GM19035 (cell line): ENCODE data around the gene GTPBP3.
"Not testable (repeated sequence)": the region's sequence is repeated elsewhere in the genome, so short reads cannot be mapped to it uniquely, and the experiment has no call there.

Experiments
- ATAC-seq: cut with Tn5 transposase; IDR thresholded peaks from one replicate; pipeline ENCODE4 v1.9.1; 2021; ENCODE audit not compliant: unreplicated experiment

The GTPBP3 gene, protein sequence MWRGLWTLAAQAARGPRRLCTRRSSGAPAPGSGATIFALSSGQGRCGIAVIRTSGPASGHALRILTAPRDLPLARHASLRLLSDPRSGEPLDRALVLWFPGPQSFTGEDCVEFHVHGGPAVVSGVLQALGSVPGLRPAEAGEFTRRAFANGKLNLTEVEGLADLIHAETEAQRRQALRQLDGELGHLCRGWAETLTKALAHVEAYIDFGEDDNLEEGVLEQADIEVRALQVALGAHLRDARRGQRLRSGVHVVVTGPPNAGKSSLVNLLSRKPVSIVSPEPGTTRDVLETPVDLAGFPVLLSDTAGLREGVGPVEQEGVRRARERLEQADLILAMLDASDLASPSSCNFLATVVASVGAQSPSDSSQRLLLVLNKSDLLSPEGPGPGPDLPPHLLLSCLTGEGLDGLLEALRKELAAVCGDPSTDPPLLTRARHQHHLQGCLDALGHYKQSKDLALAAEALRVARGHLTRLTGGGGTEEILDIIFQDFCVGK

GRCh38 chr19:17336872-17337674 lies at the start of gene GTPBP3:
GTPBP3 (plus strand) TSS chr19:17337553; CDS start chr19:17337612, 59 bp downstream.
- peak; percentile 78 for ATAC-seq

GRCh38 chr19:17289489-17289888 lies 47.9 kb upstream of the GTPBP3 start:
- ATAC-seq = no peak

DNA sequence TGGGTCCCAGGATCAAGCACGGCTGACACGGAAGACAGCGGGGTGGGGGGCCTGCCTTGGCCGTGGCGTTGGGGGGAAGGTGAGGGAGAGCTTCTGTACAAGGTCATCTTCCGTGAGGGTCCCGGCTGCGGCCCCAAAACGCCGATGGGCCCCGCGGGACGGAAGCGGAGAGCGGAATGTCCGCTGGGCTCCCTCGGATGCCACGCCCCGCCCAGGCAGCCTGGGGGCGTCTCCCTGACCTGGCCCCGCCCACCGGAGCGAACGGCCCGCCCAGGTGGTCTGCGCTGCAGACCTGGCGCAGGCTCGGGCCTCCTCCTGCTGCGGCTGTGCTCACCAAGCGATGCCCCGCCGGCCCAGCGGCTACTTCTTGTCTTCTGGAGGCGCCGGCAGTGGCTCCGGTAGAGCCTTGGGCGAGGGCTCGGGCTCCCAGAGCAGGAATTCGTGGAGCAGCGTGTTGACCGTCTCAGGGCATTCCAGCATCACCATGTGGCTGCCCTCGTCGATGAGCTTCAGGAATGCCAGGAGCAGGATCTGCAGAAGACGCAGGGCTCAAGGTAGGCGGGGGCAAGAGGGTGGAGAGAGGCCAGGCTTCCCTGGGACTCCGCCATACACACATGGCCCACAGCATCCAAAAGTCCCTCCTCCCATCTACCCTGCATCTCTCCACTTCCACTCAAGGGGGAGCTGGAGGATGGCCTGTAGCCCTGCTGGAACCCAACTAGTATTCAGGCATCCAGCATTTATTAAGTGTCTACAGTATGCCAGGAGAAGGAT lies 44.9 kb upstream of the GTPBP3 start:
- ATAC-seq = peak; percentile 83

GRCh38 chr19:17293605-17294004 lies 43.7 kb upstream of the GTPBP3 start:
- no peak for ATAC-seq

DNA sequence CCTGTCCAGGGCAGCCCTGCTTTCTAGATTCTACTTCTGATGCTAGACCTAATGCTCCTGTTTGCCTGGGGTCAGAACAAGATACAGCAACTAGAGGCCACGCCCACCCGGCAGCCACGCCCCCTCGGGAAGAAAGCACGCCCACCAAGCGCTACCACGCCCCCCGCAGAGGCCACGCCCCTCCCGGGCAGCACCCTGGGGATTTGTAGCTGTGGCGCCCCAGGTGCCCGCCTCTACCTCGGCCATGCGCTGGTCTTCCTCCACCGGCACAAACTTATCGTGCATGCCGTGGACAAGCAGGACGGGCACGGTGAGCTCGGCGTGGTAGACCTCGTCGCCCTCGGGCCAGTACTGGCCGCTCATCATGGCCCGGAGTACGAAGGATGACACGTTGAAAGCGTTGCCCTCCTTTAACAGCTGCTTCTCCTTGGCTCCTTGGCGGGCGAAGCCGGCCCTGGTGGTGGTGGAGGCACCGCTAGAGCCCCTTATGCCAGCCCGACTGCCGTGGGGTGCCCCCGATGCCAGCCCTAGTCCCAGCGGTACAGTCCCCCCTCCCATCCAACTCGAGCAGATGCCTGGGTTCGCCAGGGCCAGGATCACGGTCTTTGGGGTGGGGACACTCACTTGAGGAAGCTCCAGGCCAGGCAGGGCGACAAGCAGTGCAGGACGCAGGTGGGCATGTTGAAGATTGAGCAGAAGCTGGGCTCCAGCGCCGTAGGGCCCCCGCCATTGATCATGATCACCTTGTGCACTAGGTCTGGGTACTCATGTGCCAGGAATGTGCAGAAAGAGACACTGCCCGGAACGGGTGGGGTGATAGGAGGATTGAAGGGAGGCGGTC lies 43.1 kb upstream of the GTPBP3 start:
- no peak for ATAC-seq

DNA sequence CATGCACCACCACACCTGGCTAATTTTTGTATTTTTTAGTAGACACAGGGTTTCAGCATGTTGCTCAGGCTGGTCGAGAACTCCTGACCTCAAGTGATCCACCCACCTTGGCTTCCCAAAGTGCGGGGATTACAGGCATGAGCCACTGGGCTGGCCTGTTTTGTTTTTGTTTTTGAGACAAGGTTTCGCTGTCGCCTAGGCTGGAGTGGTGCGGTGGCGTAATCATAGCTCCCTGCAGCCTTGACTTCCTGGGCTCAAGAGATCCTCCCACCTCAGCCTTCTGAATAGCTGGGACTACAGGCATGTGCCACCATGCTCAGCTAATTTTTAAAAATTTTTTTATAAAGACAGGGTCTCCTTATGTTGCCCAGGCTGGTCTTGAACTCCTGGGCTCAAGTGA lies 41.8 kb upstream of the GTPBP3 start:
- not testable (repeated sequence) for ATAC-seq

- ATAC-seq = no peak
Observed at GRCh38 chr19:17296273-17296672, 41.1 kb upstream of the GTPBP3 start.

DNA sequence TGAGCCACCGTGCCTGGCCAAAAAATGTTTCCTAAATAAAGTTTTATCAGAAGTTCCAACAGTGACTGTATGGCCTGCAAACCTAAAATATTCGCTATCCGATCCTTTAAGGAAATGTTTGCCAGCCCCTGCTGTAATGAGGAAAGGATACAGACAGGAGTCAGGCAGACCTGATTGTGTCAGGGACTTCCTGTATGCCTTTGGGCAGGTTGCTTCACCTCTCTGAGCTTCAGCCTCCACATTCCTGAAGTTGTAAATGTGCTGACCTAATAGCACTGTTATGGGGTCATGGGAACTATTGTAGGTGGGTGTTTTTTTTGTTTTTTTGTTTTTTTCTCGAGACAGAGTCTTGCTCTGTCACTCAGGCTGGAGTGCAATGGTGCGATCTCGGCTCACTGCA lies 40.4 kb upstream of the GTPBP3 start:
- ATAC-seq = no peak

DNA sequence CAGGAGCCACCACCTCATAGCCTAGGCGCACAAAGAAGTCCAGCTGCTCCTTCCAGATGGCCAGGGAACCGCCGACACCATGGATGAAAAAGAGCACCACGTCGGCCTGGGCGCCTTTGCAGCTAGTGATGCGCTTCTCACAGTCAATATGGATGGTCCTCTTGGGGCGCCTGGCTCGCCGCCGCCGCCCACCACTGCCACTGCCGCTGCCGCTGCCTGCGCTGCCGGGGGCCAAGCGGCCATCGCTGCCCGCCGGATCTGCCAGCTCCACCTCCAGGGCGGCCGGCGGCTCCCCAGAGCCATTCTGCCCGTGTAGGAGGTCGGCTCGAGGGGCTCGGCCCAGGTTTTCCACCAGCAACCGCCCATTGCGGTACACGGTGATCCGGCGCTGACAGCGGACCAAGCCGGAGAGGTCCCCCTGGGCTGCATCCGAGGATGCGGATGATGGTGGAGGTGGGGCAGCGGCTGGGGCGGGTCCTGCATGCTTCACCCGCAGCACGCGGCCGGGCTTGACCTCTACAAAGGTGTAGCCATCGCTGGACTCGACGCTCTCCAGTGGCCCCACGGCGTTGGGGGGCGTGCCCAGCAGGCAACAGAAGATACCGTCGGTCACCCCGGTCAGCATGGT lies 36.2 kb upstream of the GTPBP3 start:
- no peak for ATAC-seq

DNA sequence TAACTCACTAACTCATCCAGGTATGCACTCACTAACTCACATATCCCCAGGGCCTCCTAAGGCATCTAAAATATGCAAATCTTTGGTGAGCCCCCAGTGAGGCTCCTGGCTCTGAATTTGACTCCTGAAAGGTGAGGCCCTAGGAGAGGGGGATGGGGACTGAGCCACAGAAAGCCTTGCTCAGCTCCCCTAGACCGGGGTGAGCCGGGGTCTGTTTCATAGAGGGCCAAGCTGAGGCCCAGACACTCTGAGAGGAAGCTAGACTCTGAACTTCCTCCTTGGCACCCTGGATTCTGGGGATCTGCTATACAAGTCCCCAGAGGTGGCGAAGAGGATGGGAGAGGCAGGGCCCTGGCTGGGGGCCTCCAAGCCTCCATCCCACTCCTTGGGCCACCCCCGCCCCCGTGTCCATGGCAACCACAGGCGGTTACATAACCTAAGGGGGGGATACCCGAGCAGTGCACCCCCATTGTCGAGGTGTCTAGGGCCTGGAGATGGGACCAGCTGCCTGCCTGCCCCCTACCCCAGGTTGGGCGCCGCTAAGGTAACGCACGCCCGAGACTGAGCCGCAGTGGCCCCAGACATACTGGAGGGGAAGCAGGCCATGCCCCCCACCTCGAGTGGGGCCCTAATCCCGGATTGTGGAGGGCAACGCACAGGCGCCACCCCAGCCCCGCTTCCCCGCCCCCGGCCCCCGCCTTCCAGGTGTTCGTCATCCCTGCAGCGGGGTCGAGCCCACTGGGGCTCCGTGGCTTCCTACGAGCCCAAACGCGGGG lies 34.8 kb upstream of the GTPBP3 start:
- no peak for ATAC-seq

DNA sequence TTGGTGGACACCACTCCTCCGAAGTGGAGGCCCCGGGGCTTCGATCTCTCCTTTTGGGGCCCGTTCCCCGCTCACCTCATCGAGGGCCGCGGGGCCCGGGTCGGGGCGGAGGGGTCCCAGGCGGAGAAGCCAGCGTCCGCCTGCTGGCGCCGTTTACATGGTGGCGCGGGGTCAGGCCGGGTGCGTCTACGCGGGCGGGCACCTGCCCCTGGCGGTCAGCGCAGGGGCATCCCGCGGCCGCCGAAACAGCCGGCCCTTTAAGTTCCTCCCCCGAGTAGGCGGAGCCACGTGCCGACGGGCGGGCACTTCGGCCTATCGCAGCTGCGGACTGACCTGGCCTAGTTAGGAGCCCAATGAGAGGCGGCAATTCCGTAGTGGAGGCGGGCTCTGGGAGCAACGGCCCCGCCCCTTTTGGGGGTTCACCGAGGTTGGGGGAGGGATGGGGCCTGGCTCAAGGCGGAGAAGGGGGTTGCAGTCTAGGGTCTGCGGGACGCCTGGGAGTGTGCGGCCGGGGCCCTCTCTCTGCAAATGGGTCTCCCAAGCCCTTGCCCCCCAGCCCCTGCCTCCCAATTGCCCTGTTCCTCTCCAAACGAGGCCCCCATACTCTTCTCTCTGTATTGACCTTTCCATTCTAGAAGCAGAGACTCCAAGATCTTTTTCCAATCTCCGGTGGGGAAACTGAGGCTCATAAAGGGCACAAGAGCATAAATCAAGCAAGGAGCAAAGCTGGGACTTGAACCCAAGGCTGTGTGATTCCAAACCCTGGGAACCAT lies 34.0 kb upstream of the GTPBP3 start, which contains the start of gene ABHD8:
TSS of gene ABHD8 (minus strand) at position 259 of the 773 bp plus-strand sequence. CDS start 1,809 bp downstream, outside the sequence.
- ATAC-seq = peak; percentile 55

- no peak for ATAC-seq
Observed at GRCh38 chr19:17303940-17304267, 33.4 kb upstream of the GTPBP3 start.

- ATAC-seq = no peak
Observed at GRCh38 chr19:17304386-17305215, 32.8 kb upstream of the GTPBP3 start.

- ATAC-seq = no peak
Observed at GRCh38 chr19:17305216-17305516, 32.2 kb upstream of the GTPBP3 start.

- peak; percentile 62 for ATAC-seq
Observed at GRCh38 chr19:17305517-17306284, 31.7 kb upstream of the GTPBP3 start, which contains the start of gene MRPL34. MRPL34 (plus strand) TSS chr19:17305872; CDS start chr19:17305893, 21 bp downstream.

GRCh38 chr19:17306285-17306714 lies 31.1 kb upstream of the GTPBP3 start:
- ATAC-seq = no peak
